ENCODE results near the gene TAF5L.
"Not testable (repeated sequence)": the region's sequence is repeated elsewhere in the genome, so short reads cannot be mapped to it uniquely, and the experiment has no call there.

TAF5L gene

DNA sequence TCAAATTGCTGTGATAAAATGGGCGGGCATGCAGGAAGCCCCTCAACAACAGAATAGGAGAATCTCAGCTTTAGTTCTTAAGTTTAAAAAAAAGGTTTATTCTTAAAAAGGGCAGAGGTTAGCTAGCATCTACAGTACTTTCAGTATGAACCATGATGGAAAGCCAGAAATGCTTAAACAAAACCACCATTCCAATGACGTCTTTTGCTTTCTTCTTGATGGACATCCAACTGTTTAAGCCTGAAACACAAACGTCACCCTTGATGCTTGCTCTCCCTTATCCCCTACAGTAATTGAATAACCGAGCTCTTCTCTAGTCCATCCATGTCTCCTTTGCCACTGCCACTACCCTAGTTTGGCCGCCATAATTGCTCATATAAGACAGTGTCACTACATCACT lies 25.7 kb downstream of the TAF5L start:
- no peak for DNase-seq

DNA sequence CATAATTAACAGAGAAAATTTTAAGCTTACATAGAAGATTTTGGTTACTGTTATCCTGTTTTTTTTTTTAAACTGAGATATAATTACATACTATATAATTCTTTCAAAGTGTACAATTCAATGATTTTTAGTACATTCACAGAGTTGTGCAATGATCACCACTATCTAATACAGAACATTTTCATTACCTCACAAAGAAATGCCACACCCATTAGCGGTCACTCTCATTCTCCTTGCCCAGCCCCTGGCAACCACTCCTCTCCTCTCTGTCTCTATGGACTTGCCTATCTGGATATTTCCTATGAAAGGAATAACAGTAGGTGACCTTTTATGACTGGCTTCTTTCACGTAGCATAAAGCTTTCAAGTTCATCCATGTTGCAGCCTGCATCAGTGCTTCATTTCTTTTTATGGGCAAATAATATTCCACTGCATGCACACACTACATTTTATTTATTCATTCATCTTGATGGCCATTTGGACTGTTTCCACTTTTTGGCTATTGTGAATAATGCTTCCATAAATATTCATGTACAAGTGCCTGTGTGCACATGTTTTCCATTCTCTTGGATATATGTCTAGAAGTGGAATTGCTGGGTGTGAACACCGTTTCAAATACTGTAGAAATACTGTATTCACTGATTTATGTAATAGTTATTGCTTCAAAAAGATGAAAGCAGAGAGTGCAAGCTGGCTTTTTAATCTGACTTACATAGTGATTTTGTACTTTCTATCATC lies 26.5 kb downstream of the TAF5L start:
- no peak for DNase-seq

DNA sequence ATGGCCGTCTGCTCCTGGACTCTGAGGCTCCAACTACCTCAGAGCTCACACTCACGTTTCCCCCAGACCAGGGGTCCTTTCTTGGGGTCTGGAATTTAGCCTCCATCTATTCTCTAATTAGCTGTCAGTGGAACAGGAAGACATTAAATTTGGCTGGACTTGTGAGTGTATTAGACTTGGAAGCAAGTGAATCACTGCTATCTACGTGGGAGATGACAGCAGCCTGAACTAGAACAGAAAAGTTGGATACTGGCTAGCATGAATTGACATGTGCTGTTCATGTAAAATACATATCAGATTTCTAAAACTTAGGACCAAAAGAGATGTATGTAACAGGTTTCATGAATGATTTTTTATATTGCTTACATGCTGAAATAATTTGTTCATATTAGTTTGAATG lies 28.0 kb downstream of the TAF5L start:
- no peak for DNase-seq

DNA sequence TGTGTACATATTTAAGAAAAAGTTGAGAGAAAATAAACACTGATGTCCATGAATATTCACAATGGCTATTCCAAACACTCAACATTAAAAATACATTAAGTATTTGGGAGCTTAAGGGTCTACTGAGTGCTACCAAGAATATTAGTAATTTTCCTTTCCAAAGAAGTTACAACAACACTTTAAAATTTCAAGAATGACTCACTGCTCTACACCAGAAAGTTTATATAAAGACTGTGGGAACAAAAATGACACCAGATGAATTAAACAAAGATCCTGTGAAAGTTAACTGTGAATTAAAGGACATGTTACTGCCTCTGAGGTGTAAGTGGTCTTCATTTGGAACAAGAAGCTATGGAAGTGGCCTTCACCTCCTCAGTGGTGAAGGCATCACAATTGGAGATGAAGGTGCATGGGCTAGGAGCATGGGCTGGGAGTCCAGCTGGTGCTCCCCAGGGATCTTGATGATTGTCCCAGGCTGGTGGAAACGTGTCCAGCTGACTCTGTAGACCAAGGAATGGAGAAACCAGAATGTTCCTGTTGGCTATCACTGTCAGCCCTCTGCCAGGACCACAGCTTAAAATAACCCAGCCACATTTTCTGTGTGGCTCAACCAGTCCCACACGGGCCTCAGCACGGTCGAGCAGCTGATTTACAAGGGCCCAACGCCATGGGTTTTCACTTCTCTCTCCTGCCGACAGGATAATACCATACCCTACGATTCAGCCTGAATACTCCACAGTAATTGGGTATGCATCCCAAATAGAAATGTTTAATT lies 28.8 kb downstream of the TAF5L start:
- DNase-seq, result no peak

DNA sequence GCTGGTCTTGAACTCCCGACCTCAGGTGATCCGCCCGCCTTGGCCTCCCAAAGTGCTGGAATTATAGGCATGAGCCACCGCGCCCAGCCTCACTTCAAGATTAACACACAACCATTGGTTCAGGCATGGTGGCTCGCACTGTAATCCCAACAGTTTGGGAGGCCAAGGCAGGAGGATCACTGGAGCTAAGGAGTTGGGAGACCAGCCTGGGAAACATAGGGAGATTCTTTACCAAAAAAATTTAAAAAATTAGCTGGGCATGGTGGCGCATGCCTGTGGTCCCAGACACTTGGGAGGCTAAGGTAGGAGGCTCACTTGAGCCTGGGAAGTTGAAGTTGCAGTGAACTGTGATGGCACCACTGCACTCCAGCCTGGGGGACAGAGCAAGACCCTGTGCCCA lies 30.0 kb downstream of the TAF5L start:
- not testable (repeated sequence) for DNase-seq

DNA sequence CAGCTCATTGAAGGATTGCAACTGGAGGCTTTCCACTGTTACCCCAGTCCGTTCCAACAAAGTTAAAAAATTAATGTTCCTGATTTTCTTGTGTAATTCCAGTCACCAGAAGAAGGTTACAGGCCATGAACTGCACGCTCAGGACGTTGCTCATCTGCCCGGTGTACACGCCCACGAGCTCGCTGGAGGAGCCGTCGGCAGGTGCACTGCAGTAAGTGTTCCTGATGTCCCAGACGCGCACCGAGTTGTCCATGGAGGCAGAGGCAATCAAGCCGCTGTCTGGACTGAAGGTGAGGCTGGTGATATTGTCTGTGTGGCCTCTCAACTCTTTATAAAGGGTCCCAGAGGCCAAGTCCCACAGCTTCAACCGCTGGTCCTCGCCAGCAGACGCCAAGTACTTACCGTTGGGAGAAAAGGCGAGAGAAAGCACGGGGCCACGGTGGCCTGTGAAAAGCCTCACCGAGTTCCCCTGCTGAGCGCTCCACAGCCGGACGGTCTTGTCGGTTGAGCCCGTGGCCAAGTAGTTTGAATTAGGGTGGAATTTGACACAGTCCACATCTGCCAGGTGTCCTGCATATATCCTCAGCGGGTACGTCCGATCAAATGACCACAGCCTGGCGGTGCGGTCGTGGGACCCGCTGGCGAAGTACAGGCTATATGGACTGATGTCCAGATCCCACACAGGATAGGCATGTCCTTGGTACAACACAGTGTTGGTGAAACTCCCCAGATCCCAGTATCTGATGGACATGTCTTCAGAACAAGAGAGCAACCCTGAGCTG lies 31.5 kb downstream of the TAF5L start:
- no peak for DNase-seq

DNA sequence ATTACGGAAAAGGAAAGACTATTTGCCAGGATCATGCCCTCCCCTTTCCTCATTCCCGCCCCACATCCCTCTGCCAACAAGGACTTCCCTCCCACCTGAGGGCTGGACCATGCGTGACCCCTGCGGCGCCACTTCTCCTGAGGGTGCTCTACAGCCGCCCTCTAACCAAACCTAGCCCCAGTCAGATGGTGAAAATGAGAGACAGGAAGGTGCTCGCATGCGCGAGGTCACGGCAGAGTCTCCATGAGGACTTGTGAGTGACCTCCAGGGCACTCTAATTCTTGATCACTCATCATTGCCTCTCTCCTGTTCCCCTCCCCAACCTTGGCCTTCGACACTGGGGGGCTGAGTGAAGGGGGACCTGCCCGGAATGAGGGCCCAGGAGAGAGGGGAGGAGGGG lies 32.1 kb downstream of the TAF5L start:
- no peak for DNase-seq

DNA sequence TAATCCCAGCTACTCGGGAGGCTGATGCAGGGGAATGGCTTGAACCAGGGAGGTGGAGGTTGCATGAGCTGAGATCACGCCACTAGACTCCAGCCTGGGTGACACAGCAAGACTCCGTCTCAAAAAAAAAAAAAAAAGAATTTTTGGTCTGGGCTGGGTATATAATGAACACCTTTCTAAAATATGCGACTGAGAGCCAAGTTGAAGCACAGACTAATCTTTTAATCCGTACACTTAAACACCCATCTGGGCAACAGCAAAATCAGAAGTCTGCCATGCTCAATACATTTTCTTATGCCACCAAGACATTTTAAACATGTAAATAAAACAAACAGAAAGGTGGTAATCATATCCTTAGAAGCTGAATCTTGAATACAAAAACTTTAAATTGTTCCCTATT lies 35.8 kb downstream of the TAF5L start:
- no peak for DNase-seq

DNA sequence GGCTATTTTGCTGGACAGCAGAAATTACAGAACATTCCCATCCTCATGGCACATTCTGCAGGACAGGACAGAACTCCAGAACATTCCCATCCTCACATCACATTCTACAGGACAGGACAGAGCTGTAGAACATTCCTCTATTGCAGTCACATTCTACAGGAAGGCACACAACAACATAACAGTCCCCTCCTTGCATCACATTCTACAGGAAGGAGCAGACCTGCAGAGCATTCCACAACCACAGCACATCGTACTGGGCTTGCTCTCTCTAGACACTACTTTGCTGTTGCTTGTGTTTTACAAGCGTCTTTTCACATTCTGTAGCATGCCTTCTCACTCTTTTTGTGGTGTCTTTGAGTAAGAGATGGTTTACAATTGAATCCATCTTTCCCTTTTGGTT lies 40.6 kb downstream of the TAF5L start:
- no peak for DNase-seq

DNA sequence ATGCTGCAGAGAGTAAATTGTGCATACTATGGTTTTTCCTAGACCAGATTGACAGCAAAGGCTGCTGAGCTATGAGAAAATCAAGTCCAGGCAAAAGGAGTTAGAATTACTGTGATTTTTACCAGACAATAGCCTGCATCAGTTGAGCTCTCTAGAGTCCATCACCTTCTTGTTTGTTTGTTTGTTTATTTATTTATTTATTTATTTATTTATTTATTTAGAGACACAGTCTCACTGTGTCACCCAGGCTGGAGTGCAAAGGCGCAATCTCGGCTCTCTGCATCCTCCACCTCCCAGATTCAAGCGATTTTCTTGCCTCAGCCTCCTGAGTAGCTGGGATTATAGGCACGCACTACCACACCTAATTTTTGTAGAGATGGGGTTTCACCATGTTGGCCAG lies 43.2 kb downstream of the TAF5L start:
- DNase-seq, result no peak

DNA sequence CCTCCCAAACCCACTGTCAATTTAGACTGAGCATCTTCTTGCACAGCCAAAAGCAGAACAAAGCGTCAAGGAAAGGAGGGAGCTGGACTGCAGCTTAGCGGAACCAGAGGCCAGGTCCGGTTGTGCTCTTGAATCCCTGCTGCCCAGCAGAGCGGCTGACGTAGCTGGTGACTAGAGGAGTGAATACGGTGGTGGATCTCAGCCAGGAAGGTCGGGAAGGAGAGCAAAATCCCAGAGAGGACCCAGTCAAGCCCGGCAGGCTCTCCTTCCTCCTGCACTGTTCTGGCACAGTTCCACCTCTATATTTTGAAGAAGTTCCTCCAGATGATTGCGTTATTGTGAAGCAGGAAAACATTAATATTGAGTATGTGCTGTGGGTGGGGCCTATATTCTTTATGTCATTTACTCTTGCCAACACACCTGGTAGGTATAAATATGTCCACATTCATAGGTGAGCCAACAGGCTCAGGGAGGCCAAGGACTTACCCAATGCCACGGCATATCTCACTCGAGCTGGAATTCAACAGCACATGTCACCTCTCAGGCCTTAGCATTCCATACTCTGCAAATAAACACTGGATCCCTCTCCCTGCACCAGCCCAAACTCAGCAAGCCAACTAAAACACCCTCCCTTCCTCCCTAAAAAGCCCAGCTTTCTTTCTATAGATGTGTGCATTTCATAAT lies 43.8 kb downstream of the TAF5L start:
- DNase-seq, result no peak

DNA sequence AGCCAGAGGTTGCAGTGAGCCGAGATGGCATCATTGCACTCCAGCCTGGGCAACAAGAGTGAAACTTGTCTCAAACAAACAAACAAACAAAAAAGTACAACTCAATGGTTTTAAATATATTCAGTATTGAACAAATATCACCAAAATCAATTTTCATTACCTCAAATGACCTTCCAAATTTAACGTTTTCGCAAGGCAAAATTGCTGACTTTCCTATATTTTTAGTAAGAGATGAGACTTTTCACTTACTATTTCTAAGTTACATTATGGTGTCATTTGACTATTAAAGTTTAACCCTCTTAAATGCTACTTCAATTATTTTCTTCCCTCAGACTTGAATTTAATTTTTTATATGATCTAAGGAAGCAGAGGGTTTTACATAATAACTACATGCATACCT lies 44.4 kb downstream of the TAF5L start:
- no peak for DNase-seq

DNA sequence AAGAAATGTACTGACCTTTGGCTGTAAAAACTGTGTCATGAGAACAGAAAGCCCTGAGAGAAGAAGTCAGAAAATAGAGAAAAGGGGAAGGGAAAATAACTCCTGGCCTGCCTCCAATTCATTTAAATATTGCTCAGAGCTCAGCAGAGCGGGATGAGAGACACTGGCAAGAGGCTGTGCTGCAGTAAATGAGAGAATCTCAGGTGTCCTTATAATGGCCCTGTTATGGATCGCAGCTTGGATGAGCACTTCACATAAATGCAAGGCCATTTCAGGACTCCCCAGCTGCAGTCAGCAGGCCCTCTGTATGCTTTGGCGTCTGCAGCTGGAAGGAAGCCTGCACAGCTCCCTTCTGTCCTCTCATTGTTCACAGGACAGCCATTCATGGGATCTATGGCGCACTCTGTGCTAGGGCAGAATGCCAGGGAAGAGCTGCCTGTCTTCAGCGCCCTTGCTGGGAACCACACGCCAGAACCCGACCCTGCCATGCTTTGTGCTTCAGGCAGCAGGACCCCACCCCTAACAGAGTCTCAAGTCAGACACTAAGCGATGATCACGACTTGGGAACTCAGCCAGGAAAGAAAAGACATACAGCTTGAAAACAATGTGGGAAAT lies 46.8 kb downstream of the TAF5L start:
- DNase-seq, result no peak

DNA sequence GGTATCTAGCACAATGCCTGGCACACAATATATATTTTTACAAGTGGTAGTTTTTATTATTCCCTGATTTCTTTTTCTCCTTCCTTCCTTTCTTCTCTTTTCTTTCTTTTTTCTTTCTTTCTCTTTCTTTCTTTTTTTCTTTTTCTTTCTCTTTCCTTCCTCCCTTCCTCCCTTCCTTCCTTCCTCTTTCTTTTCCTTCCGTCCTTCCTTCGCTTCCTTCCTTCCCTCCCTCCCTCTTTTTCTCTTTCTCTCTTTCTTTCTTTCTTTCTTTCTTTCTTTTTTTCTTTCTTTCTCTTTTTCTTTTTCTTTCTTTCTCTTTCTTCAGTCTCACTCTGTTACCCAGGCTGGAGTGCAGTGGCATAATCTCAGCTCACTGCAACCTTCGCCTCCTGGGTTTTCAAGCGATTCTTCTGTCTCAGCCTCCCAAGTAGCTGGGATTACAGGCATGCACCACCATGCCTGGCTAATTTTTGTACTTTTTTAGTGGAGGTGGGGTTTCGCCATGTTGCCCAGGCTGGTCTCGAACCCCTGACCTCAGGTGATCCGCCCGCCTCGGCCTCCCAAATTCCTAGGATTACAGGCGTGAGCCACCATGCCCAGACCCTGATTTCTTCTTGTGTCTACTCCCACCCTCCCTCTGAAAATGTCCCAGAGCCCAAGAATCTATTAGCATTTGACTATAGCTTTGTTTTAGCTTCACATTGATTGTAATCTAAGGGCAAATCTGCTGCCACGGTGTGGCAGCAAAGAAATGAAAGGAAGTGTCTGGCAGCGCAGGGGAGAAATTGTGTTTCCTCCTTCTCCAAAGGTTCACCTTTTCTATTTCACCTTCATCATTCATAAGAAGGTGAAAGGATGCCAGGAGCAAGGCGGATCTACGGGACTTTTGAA lies 47.5 kb downstream of the TAF5L start:
- no peak for DNase-seq

DNA sequence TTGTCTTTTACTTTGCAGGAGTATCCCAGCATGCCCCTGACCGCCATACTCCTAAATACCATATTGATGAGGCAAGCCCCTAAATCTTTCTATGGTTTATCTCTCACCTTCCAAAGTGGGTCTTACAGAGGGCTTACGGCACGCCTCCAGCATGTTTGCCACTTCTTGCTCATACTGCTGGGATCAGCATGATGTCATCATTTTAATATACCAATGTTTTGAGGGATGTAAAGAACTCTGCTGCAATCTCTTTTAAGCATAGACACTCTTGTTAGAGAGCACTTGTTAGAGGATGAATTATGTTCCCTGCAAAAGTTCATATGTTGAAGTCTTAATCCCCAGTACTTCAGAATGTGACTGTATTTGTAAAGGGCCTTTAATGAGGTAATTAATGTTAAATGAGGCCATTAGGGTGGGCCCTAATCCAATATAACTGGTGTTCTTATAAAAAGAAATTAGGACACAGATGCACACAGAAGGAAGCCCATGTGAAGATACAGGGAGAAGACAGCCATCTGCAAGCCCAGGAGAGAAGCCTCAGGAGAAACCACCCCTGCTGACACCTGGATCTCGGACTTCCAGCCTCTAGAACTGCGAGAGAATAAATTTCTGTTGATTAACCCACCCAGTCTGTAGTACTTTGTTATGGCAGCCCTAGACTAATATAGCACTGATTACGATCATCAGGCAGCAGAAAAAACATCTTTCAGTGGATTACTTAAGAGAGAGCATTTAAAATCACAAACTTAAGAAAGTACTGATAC lies 51.1 kb downstream of the TAF5L start:
- no peak for DNase-seq

DNA sequence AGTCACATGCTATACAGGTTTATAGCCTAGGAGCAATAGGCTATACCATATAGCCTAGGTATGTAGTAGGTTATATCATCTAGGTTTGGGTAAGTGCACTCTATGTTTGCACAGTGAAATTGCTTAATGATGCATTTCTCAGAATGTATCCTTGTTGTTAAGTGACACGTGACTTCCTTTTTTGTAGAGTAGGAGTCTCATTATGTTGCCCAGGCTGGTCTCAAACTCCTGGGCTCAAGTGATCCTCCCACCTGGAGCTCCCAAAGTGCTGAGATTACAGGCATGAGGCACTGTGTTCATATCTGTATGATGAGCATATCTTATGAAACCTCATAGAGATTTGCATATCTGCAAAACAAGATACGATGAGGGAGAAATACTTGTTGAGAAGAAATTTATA lies 53.6 kb downstream of the TAF5L start:
- DNase-seq, result no peak

DNA sequence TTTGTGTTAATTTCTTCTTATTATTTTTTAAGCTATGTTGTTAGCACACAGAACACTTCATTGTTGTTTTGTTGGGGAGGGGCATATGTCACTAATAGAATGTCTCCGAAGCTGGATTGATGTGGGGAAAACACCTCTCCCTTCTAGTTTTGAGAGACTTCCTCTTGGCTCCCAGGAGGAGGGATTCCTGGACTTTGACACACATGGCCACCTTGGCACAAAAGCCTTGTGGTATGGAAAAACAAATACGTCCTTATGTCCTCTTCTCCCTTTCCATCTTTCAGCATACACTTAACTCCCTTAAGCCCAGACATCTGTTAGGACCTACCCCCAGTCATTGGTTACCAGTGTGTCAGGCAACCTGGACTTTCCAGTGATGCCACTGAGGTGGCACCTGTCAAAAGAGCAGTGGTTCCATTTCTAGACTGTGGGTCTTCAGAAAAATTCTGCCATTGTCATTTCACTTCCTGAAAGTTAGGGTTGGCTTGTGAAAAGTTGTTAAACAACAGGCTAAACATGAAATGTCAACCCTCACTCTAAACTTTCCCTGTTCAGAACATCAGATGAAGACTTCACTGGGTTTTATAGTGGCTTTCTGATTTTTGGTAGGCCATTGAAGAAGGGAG lies 54.9 kb downstream of the TAF5L start:
- DNase-seq, result no peak

DNA sequence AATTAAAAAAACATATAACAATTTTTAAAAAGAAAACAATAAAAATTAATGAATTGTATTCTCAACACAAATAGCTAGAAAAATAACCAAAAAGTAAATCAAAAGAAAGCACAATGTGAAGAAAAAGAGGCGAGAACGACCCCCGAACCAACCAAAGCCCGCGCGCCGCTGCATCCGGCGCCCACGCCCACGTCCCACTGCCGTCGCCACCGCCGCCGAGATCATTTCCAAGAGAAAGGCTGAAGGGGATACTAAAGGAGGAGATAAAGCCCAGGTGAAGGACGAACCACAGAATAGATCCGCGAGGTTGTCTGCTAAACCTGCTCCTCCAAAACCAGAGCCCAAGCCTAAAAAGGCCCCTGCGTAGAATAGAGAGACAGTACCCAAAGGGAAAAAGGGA lies 55.6 kb downstream of the TAF5L start:
- no peak for DNase-seq

DNA sequence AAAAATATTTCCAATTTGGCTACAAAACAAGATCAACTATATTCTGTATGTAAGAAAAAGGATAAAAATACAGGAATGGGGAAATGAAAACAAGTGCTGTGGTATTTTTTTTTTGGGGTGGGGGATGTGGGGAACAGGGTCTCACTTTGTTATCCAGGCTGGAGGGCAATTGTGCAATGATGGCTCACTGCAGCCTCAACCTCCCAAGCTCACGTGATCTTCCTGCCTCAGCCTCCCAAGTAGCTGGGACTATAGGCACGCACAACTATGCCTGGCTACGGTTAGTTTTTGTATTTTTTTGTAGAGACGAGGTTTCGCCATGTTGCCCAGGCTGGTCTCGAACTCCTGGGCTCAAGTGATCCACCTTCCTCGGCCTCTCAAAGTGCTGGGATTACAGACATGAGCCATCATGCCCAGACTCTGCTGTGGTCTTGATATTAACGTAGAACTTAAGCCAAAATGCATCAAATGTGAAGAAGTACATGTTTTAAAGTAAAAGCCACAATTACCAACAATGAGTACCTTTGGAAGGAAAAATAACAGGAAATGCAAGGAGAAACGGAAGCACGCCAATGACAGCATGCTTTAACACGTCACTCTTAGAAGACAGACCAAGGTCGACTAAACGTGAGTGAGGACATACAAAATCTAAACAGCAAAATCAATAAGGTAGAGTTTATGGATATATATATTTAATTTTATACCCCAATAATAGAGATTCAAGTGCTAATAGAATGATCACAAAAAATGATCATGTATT lies 58.6 kb downstream of the TAF5L start:
- no peak for DNase-seq

DNA sequence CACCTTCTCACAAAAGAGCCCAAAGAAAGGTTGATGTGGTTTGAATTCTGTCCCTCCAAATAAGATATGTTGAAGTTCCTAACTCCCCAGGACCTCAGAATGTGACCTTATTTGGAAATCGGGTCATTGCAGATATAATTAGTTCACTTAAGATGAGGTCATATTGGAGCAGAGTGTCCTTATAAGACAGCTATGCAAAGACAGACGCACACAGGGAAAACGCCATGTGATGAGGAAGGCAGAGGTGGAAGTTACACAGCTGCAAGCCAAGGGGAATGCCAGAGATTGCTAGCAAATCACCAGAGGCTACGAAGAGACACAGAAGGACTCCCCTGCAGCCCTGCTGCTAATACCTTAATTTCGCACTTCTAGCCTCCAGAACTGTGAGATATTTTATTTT lies 62.2 kb downstream of the TAF5L start:
- no peak for DNase-seq

All from stimulated activated CD4-positive, alpha-beta T cell treated with anti-CD3 and anti-CD28 coated beads, Interleukin-4, amount 100 ng/mL, for 4 hours (primary cell).